ENCODE data around the gene TAGLN.

TAGLN gene

DNA sequence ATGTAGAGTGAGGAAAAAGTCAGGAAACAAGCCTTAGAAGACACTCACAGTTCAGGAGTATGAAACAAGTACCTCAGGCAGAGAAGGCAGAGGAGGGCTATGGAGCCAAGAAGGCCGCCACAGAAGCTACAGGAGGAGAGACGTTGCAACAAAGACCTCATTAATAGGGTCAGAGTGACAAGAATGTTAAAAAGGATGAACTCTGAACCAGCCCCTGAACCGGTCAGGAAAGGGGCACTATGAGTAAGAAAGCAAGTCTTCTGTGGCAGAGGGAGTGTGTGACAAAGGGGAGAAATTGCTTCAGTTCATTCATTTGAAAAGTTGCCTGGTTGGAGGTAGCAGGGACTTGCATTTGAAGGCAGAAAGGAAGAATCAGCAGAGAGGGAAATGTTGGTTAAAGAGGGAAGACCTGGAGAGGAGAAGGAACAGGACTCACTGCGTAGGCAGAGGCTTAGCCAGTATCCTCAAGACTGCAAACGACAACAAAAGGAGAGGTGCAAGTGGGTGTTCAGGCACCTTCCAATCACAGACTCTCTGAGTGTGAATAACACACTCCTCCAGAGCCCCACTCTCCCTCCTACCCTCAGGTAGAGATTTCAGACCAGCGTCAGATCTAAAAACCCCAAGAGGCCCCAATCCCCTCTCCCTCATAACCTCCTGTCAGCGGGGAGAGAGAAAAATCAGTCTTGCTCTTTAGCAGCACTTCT is 15.4 kb downstream of the TAGLN start:
- no peak for DNase-seq (ENCODE audit: low spot score)
- TF ChIP-seq, protein P1, sequence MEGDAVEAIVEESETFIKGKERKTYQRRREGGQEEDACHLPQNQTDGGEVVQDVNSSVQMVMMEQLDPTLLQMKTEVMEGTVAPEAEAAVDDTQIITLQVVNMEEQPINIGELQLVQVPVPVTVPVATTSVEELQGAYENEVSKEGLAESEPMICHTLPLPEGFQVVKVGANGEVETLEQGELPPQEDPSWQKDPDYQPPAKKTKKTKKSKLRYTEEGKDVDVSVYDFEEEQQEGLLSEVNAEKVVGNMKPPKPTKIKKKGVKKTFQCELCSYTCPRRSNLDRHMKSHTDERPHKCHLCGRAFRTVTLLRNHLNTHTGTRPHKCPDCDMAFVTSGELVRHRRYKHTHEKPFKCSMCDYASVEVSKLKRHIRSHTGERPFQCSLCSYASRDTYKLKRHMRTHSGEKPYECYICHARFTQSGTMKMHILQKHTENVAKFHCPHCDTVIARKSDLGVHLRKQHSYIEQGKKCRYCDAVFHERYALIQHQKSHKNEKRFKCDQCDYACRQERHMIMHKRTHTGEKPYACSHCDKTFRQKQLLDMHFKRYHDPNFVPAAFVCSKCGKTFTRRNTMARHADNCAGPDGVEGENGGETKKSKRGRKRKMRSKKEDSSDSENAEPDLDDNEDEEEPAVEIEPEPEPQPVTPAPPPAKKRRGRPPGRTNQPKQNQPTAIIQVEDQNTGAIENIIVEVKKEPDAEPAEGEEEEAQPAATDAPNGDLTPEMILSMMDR (IDR thresholded peaks at IDR 0.05; ENCODE audit: extremely low read depth, missing control alignments), result no peak

DNA sequence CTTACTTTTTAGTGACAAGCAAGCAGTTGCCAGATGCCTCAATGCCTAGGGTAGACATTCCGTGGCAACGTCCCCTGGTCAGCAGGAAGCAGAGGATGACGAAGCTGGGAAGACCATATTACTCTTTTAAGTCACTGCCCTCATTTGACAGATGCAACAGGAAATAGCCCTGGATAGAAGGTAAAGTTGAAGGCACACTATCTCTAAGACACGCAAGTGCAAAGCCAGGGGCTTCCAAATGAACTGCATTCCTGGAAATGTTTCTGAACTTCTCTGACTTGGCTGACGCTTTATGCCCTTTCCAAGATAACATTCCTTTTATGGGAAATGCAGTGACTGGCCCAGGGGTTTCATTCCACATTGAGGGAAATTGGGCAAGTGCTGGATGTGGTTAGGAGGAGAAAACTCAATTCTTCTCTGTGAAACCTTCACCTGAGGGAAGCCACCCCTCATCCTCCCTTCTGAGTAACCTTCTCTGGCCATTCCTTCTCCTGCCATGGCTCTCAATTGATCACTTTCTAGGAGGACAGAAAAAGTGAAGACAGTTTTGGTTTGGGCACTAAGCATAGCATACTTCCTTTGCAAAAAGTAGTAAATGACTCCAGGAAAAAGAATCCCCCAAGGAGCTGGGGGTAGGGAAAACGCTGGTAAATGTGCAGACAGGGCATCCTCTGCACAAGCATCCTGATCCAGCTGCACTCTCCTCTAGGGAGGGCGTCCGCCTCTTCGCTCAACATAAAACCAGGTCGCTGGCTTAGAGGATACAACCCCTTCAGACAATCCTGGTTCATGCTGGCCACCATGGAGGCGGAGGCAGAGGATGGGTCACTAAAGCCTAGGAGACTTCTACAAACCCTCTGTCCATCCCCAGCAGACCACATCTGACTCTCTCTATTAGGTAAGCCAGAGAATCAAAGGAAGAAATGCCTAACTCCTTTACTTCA is 18.2 kb downstream of the TAGLN start:
- TF ChIP-seq, protein P1 (IDR thresholded peaks at IDR 0.05; ENCODE audit: extremely low read depth, missing control alignments), result no peak
- no peak for DNase-seq (ENCODE audit: low spot score)

DNA sequence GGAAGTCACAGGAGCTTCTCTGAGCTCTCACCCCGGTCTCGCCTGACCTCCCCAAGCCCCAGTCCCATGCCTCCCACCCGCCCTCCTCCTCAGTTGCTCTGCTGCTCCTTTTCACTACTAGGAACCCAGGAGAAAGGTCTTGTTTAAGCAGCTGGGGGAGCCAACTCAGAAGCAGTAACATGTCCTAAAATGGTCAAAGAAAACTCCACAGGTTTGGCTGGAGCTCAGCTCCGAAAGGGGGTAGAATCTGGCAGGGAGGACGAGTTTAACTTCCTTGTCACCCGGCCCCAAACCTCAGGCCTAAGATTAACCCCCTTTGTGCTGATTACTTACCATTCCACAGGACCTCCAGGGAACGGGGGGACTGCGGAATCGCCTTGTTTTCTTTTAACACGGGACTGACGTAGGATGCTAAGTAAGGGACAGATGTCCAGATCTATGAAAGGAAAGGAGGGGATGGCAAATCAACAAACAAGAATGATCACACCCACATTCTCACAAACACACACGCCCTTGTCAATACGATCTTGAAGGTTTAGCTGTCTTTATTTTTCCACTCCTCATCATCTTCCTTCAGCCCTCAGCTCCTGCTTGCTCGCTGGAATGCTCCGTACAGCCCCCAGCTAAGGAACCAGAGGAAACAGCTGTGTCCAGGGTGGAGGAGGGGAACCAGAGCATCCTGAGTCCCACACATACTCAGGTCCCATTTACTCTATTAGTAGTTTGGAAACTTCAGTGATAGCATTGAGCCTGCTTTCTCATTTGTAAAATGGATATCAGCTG is 19.2 kb downstream of the TAGLN start:
- DNase-seq (ENCODE audit: low spot score), result no peak
- TF ChIP-seq, protein P1 (IDR thresholded peaks at IDR 0.05; ENCODE audit: extremely low read depth, missing control alignments), result no peak

DNA sequence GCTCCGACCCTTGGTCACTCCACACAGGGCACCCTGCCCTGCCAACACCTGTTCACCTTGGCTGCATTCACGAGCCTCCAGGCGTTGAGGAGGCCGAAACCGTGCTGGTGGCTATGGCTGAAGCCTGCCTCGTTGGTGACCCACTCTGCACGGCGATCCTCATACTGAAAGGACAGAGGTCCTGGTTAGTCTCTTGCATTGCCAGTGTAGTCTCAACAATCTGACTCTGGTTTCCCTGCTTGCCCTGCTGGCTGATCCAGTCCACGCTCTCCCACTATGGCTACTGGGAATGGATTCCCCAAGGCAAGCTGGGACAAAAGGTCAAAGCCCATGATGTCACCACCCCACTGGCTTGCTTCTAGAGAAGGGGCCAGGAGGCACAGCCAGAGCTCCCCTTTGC is 19.8 kb downstream of the TAGLN start:
- no peak for DNase-seq (ENCODE audit: low spot score)
- TF ChIP-seq, protein P1 (IDR thresholded peaks at IDR 0.05; ENCODE audit: extremely low read depth, missing control alignments), result no peak

DNA sequence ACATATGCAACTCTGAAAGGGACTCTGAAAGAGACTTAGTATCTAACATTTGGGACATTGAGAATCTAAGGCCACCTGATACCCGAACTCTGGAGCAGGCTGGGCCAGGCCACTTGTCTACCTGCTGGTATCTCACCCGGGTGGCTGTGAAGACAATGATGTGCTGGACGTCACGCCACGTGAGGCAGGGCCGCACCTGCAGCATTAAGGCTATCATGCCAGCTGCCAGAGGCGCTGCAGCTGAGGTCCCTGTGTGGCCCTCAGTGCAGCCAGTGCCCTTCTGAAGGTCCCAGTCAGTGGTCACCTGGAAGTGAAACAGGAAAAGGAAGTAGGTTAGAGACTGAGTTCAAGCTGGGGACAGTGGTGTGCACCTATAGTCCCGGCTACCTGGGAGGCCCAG is 20.3 kb downstream of the TAGLN start:
- TF ChIP-seq, protein P1 (IDR thresholded peaks at IDR 0.05; ENCODE audit: extremely low read depth, missing control alignments), result no peak
- no peak for DNase-seq (ENCODE audit: low spot score)

DNA sequence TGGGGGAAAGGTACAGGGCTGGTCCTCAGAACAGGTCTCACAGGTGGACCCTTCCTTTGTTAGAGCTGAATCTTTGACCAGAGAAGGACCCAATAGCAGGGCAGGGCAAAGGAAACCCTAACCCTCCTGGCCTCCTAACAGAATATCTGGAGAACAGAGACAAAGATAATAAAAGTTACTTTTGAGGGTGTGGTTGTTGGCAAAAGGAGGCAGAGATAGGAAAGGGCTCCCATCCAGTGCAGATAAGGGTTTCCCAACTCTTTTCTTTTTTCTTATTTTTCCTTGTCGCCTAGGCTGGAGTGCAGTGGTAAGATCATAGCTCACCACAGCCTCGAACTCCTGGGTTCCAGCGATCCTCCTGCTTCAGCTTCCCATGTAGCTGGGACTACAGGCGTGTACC is 20.8 kb downstream of the TAGLN start:
- TF ChIP-seq, protein P1 (IDR thresholded peaks at IDR 0.05; ENCODE audit: extremely low read depth, missing control alignments), result no peak
- DNase-seq (ENCODE audit: low spot score), result no peak
